HG02588 (cell line): ENCODE measurements around the gene SIGLEC8.
"Not testable (repeated sequence)": the region's sequence is repeated elsewhere in the genome, so short reads cannot be mapped to it uniquely, and the experiment has no call there.

Experiments
- ATAC-seq: cut with Tn5 transposase; IDR thresholded peaks from one replicate; pipeline ENCODE4 v1.9.1; 2021; ENCODE audit warnings: mild to moderate bottlenecking, moderate library complexity; ENCODE audit not compliant: unreplicated experiment

SIGLEC8 gene

GRCh38 chr19:51458051-51458645 lies at the start of gene SIGLEC8:
TSS of gene SIGLEC8 (minus strand) at chr19:51458454. CDS start at chr19:51458387, 67 bp downstream.
- no peak for ATAC-seq

DNA sequence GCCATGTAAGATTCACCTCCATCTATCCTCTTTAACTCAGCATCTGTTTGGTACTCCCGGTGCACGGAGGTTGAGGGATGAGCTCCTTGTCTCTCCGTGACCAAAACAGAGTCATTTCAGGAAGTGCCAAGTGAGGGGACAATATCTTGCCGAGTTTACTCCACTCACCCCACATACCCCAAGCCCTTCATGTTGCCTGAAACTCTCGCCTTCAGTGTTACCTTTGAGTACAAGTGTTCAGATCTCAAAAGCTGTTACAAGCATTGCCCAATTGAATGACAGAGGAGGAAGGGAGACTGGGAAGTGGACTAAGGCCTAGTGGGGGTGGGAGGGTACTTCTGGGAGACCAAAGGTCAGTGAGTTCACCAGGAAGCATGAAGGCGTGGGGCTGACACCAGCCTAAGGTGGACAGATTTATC lies 49.4 kb upstream of the SIGLEC8 start:
- no peak for ATAC-seq

- ATAC-seq, result no peak
These were observed 48.9 kb upstream of the SIGLEC8 start for GRCh38 chr19:51507192-51507591.

- ATAC-seq, result no peak
These were observed 47.6 kb upstream of the SIGLEC8 start for GRCh38 chr19:51505904-51506303.

GRCh38 chr19:51503896-51504295 lies 45.6 kb upstream of the SIGLEC8 start:
- ATAC-seq, result no peak

DNA sequence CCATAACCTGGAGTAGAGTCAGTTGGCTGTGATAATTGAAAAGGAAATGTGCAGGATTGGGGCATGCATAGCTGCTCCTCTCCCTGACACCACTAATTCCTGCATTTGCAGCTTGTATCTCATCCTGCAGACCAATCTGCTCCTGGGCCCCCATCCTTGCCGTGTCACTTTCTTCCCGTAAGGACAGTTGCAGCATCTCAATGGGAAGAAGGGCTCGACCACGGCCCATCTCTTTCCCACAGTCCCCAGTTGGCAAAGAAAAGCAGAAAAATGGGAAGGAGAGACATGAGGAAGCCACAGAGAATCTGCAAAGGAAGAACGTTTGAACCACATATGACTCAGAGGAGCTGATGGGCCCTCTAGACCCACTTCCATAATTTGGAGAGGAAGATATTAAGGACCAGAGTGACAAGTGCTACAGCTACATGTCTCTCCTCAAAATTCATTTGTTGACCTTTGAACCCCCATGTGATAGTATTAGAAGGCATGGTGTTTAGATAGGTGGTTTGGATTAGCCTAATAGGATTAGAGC lies 45.1 kb upstream of the SIGLEC8 start:
- ATAC-seq, result no peak

- no peak for ATAC-seq
These were observed 43.5 kb upstream of the SIGLEC8 start, which contains the start of gene SIGLEC12 for GRCh38 chr19:51501594-51502263. TSS of gene SIGLEC12 (minus strand) at chr19:51501800. CDS start at chr19:51501733, 67 bp downstream.

DNA sequence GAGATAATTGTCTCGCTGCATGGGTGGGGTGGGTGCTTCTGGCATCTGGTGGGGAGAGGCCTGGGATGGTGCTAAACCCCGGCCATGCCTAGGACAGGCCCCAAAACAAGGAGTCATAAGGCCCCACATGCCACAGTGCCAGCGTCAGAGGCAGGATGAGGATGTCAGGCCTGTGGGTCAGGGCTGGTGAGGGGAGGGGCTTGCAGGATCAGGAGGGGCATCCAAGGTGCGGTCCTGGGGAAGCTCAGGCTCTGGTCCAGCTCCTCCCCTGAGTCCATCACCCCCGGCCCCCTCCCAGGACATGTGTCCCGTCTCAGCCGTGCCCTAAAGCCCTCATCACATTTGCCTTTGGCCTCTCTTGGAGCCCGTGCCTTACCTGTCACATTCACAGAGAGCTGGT lies 42.7 kb upstream of the SIGLEC8 start:
- ATAC-seq, result not testable (repeated sequence)

GRCh38 chr19:51497666-51498065 lies 39.4 kb upstream of the SIGLEC8 start:
- ATAC-seq, result no peak

DNA sequence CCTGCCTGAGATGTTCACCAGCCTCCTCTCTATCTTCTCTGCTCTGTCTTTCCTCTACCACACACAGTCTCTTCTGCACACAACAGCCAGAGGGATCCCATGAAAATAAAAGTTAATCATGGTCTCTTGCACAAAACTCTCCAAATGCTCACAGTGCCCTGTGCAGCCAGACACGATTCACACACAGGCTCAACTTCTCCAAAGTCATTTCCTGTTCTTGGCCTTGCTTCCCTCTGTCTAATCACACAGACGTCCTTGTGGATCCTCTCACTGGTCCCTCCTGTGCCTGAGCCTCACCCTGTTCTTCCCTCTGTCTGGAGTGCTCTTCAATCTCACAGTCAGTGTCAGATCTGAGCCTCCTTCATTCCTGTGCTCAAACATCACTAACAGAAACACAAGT lies 35.5 kb upstream of the SIGLEC8 start:
- ATAC-seq, result no peak

- ATAC-seq, result no peak
These were observed 33.3 kb upstream of the SIGLEC8 start for GRCh38 chr19:51491586-51491985.

DNA sequence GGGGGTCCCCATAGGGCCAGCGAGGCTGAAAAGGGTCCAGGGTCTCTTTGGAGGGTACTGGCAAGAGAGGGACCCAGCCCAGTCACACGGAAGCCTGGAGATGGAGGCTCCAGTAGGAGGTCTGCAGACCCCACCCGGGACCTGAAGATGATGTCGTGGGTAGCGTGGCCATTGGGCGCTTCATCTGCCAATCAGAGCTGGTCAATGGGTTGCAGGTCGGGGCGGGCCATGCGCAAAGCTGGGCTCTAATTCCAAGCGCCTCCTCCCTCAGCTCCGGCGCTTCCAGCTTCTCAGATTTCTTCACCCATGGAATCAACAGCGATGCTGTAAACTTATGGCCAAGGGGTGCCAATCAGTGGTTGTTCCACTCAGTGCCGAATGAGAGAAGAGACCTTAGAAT lies 32.4 kb upstream of the SIGLEC8 start:
- no peak for ATAC-seq

GRCh38 chr19:51489113-51489512 lies 30.9 kb upstream of the SIGLEC8 start:
- ATAC-seq, result no peak

DNA sequence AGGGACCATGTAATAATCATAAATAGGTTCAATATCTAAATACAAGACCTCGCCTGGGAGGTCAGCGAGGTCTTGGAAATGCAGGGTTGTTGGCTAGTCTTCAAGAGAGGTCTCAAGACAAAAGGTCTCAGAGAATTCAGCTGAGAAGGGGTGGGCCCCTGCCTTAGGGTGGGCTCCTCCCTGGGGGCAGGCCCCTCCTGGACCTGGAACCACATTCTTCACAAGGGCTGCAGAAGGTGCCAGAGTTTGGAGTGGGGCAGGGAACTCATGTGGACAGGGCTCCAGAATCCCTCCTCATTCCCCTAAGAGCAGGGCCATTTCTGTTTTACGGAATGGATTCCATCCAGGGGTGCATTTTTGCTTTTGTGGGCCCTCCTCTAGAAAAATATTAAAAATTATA lies 30.2 kb upstream of the SIGLEC8 start:
- ATAC-seq, result no peak

DNA sequence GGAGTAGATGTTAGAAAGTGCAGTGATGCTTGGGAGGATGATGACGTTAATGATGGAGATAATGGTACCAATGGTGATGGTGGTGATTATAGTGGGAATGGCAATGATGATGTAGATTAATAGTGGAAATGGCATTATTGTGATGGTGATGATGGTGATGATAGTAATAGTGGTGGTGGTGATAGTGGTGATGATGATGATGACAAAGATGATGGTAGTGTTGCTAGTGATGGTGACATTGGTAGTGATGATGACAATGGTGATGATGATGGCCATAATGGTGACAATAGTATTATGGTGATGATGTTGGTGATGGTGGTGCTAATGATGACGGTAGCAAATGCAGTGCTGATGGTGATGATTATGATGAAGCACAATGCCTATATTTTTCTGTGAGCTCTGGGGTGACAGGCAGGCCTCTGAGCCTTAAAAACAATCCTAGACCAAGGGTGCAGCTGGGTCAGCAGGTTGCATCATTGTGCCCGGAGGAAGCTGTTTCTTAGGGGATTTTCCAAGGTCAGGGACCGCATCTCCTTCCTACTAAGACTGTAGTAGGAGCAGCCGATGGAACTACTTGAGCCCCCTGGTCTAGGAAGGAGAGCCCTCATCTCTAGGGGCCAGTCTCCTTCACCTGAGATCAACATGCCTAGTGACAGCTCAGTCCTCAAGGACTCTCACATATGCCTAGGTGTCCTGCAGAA lies 27.9 kb upstream of the SIGLEC8 start:
- no peak for ATAC-seq

GRCh38 chr19:51480590-51480989 lies 22.3 kb upstream of the SIGLEC8 start:
- ATAC-seq, result no peak

GRCh38 chr19:51479531-51480331 lies 21.5 kb upstream of the SIGLEC8 start:
- no peak for ATAC-seq

DNA sequence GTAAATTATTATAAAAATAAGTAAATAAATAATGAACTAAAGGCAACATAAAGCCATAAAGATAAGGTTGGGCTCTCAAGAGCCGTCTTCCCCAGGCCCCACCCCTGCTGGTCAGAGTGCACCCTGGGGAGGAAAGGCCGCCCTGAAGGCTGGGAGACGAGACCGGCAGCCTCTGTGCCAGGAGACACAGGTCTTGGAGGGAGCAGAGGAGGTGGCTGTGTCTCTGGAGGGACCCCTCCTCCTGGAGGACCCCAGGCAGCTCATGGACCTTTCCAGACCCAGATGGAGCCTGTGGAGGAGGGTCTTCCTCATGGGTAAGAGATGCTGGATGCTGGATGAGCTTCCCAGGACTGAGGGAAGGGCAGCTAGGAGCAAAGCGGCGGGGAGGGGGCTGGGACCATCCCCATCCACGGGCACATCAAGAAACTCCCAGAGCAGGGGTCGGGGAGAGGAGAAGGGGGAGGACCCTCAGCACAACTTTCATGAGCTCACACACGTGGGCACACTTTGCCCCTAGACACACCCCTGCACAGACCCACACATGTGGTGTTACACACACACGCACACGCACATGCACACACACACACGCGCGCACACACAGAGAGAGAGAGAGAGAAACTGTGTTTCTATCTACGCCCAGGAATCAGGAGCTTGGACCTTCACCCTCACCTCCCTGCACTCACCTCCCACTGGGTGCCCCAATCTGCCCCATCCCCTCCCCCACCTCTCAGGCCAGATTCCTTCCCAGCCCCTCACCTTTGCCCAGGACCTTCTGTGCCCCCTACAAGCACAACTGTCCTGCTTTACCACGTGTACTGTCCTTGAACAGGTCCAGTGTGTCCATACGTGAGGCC lies 20.4 kb upstream of the SIGLEC8 start, which contains the start of gene CEACAM18:
TSS of gene CEACAM18 (plus strand) at position 159 of the 854 bp plus-strand sequence.
- ATAC-seq, result no peak

DNA sequence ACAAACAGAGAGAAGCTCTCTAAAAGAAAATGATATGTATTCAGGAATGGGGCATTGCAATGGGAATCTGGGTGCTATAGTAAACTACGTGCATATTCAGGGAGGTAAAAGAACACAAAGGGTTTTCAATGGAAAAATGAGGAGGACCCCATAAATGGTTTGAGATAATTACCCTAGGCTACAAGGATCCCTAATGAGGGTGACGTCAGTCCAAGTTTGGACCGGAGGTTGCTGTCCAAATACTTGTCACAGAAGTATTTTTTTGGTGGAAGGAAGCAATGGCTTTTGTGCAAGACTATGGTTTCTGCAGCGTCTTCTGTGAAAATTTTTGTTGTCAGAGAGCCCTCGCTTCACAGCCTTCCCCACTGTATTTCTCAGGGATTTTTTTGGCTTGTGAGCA lies 19.1 kb upstream of the SIGLEC8 start:
- no peak for ATAC-seq

- ATAC-seq, result no peak
These were observed 17.9 kb upstream of the SIGLEC8 start for GRCh38 chr19:51476164-51476563.
